Activated naive CD4-positive, alpha-beta T cell (primary cell): Measurements from ENCODE around the gene TBC1D26.
"Not testable (repeated sequence)": the region's sequence is repeated elsewhere in the genome, so short reads cannot be mapped to it uniquely, and the experiment has no call there.

Source experiments
- DNase-seq, 4 experiments: peaks; one replicate each; lab custom pipeline; 2025; lab: John Stamatoyannopoulos, UW

The TBC1D26 gene

DNA sequence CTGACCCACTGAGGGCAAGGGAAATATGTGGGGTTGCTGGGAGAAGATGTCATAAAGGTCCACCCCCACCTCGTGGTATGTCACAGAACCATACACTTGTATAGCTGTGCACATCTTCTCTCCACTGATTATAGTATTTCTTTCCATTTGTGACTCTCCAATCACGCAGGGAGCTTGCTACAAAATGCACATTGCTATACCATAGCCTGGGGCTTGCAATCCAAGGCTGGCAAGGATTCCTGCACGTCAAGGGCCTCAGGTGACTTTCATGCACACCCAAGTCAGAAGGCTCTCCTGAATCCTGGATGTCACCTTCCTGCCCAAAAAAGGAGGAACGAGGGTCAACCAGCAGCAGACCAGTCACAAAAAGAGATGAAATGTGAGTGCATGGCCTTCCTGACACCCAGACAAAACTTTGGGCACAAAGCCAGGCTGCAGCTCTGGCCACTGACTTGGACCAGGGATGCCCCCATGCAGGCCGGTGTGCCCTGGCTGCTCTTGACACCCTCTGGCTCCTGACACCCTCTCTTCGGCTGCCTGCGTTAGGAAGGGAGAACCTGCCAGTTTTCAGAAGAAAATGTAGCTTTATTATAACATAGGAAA, 12.1 kb downstream of the TBC1D26 start:
- no peak for DNase-seq

DNA sequence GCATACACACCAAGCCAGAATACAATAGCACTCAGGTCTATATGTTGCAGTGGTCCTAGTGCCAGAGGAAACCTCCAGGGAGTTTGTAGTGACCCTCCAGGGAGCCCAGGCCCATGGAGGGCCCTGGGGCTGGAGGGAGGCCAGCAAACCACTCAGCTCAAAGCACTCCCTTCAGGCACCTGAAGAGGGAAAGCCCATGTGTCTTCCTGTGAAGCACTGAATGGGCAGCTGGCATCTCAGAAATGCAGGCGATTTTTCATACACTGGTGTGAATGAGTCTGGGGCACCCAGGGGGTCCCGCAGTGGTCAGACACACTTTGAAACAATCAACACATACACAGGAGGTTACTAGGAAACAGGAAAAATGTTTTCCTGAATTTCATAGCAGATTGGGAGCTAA, 12.8 kb downstream of the TBC1D26 start:
- no peak for DNase-seq

DNA sequence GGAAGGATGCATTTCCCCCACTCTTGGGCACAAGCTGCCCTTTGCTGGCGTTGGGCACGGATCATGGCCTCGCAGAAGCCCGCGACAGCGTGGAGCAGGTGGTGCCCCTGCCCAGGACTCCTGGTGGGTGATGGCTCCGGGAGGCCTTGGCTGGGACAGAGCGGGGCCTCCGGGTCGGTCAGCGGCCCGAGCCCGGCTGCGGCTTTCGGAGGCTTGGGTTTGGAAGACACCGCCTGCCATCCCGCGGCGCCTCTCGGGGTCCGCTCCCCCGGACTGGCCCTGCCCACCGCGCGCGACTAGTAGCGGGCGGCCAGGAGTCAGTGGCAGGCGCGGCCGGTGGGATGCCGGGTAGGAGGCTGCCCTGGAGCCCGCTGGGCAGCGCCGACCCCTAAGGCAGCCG, 17.3 kb downstream of the TBC1D26 start:
- not testable (repeated sequence) for DNase-seq

DNA sequence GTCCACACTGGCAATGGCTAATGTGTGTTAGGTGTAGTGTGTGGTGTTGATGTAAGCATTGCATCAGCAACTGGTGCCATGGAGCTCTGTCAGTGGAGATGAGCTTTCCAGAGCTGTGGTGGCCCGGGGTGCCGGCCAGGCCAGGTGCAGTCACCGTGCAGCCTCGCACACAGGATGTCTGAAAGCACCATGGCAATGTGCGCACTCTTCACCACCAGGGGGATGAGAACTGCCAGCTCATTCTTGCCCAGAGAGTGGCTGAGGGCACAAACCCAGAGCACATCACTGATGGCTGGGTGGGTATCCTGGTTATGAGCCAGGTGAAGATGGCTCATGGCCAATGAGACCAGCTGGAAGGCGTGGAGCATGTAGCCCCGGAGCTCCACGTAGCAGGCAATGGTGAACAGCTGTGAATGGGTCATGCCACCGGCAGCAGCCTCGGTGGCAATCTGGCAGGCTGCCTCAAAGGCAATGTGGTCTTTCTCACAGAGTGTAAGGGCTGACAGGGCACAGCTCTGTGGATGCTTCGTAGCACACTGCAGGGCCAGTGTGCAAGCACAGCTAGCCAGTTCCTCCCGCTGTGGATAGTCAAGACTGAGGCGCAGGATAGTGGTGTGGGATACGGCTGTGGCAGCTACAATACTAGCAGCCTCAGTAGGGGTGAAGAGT, 36.9 kb downstream of the TBC1D26 start:
- not testable (repeated sequence) for DNase-seq

DNA sequence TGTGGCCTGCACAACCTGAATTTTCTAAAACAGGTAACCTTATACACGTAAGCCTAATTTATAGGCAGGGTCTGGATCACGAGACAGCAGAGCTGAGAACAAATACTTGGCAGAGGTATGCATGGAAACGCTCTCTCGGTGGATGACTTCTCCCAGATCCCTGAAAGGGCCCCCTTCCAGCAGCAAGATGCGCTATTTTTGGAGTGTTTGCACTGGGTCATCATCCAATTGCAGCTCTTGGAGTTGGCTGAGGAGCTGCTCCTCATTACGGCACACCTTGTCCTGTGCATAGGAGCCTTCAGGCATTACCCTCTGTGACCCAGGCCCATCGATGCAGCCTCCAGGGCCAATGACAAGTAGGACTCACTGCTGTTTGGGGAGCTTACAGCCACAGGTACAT, 38.6 kb downstream of the TBC1D26 start:
- not testable (repeated sequence) for DNase-seq

DNA sequence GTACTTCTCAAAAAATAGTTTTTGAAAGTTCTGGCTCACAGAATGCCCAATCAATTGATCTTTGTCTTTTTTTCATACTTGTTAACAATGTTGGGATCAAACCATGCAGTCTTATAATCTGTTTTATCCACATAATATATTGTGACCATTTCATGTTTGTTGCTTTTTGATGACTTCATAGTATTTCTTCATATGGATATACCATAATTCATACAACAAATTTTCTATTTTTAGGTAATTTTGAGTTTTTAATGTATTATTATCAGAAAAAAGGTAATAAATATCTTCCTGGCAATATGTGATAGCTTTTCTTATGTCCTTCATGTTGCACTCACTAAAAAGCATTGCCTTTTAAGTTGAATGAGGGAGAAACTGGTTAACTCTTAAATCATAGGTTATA, 44.8 kb downstream of the TBC1D26 start:
- DNase-seq, result no peak

DNA sequence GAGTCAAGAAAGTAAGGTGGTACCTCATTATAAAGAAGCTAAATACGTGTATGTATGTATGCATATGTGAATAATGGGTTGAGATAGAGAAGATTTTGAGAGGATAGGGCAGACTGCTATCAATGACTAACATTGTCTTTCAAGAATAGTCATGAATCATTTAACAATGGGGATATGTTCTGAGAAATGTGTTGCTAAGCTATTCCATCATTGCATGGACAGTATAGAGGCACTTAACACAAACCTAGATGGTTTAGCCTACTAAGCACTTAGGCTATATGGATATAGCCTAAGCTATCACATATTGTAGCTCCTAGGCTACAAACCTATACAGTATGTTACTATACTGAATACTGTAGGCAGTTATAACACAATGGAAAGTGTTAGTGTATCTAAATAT, 45.2 kb downstream of the TBC1D26 start:
- no peak for DNase-seq

DNA sequence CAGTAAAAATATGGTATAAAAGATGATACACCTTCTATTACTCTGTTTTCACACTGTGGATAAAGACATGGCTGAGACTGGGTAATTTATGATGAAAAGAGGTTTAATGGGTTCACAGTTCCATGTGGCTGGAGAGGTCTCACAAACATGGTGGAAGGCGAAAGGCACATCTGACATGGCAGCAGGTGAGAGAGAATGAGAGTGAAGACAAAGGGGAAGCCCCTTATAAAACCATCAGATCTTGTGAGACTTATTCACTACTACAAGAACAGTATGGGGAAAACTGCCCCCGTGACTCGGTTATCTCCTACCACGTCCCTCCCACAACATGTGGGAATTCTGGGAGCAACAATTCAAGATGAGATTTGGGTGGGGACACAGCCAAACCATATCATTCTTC, 45.6 kb downstream of the TBC1D26 start:
- DNase-seq, result no peak

DNA sequence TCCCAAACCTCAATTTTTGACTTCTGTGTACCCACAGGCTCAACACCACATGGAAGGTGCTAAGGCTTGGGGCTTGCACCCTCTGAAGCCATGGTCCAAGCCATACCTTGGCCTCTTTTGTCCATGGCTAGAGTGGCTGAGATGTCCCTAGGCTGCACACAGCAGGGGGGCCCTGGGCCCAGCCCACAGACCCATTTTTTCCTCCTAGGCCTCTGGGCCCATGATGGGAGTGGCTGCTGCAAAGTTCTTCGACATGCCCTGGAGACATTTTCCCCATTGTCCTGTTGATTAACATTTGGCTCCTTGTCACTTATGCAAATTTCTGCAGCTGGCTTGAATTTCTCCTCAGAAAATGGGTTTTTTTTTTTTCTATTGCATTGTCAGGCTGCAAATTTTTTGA, 47.0 kb downstream of the TBC1D26 start:
- DNase-seq, result no peak

DNA sequence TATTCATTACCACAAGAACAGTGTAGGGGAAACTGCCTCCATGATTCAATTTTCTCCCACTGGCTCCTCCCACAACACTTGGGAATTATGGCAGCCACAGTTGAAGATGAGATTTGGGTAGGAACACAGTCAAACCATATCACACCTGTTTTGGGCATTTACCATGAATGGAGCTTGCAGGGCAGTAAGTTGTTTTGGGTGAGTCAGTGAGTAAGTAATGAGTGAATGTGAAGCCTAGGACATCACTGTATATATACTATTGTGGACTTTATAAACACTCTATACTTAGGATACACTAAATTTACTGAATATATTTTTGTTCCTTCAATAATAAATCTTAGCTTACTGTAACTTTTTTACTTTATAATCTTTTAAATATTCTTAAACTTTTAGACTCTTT, 48.1 kb downstream of the TBC1D26 start:
- no peak for DNase-seq

DNA sequence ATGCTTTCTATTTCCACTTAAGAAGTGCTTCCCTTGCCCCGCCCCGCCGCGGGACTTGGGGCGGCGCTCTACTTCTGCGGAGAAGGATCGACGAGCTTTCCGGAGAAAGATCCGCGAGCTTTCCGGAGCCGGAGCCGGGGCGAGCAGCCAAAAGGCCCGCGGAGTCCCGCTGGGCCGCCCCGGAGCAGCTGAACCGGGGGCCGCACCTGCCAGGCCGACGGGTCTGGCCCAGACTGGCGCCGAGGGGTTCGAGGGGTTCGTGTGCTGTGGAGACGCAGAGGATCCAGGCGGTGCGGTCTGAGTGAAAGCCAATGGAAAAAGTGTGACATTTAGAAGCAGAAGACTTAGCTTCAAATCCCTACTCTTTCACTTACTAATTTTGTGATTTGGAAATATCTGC, 50.8 kb downstream of the TBC1D26 start:
- peak in 1 of 4 experiments; percentile 8 for DNase-seq

DNA sequence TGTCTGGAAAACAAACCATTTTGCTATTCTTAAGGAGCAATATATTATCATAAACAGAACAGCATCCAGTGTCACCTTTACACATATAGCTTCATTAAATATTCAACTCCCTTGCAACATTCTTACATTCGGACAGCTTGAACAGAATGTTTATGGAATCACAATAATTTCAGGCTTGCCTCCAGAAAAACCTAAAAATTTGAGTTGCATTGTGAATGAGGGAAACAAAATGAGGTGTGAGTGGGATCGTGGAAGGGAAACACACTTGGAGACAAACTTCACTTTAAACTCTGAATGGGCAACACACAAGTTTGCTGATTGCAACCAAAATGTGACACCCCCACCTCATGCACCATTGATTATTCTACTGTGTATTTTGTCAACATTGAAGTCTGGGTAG, 51.4 kb downstream of the TBC1D26 start:
- DNase-seq, result no peak

DNA sequence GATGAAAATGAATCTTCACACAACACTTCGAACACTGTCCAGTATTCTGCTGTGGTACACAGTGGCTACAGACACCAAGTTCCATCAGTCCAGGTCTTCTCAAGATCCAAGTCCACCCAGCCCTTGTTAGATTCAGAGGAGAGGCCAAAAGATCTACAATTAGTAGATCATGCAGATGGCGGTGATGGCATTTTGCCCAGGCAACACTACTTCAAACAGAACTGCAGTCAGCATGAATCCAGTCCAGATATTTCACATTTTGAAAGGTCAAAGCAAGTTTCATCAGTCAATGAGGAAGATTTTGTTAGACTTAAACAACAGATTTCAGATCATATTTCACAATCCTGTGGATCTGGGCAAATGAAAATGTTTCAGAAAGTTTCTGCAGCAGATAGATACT, 52.3 kb downstream of the TBC1D26 start:
- DNase-seq, result not testable (repeated sequence)

DNA sequence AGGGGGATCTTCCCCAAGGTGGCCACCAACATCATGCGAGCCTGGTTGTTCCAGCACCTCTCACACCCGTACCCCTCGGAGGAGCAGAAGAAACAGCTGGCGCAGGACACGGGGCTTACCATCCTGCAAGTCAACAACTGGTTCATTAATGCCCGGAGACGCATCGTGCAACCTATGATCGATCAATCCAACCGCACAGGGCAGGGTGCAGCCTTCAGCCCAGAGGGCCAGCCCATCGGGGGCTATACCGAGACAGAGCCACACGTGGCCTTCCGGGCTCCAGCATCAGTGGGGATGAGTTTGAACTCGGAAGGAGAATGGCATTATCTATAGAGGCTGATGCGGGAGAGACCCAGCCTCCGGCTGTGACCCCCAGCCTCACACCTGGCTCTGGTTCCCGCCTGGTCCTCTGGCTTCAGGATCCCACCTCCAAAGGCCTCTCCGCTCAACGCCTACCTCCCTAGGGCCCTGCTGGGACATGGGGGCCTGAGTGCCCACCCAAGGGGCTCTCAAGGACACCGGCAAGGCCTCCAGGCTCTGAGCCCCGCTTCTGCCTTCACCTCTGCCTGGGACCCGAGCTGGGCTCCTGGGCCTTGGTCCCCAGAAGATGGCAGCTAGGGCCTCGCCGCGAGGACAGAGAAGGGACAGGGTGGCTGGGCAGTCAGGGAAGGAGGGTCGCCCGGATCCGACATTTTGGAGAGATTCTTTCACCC, 55.4 kb downstream of the TBC1D26 start:
- not testable (repeated sequence) for DNase-seq

DNA sequence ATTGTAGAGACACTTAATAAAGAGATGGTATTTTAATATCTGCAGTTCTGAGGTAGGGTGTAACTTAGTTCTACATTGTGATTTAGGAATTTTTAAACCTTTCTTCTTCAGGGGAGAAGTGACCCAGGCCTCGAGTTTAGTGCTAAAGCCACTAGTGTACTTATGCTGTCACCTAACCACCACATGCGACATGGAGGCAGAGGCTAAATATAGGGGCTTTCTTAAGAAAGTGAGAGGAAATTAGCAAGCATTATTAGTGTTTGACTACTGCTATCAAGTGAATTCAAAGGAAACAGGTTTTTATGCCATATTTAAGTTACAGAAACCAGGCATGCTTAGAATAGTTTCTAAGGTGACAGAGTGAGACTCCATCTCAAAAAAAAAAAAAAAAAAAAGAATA, 56.3 kb downstream of the TBC1D26 start:
- not testable (repeated sequence) for DNase-seq
